DMS53 (cell line): Measurements from ENCODE around the gene EEIG1.

Experiments used
- DNase-seq: peaks from one replicate; lab custom pipeline; 2025; lab: John Stamatoyannopoulos, UW

Gene EEIG1

GRCh38 chr9:127974769-127975261, 6.0 kb downstream of the EEIG1 start:
- DNase-seq, result no peak

DNA sequence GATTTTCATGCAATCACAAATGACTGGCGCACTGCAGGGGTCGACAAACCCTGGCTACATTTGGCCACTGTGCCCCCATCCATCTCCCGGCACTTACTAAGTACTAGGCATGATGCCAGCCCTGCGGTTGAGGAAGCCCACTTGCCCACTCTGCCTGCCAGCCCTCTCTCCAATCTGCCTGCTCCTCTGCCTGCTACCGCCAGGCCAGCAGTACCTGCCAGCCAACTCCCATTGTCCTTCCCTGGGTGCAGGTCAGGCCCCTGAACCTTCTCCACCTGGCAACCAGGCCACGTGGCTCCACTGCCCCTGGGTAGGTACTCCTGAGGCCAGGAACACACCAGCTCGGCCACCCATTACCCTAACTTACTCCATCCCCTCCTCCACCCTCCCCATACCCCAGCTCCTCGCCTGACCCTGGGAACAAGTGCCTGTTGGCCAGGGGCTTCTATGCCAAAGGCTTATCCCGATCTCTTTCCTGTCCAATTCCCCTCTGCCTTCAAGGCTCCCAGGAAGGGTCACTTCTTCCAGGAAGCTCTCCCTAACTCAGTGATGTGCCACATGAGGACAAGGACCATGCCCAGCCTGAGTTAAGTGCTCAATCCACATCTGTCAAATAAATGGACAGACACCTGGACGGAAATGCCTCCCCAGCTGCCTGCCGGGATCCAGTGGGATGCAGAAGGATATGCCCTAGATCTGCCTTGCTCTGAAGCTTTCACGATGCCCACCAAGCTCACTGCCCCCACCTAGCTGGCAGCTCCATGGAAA, 6.6 kb downstream of the EEIG1 start:
- DNase-seq, result peak; percentile 63

DNA sequence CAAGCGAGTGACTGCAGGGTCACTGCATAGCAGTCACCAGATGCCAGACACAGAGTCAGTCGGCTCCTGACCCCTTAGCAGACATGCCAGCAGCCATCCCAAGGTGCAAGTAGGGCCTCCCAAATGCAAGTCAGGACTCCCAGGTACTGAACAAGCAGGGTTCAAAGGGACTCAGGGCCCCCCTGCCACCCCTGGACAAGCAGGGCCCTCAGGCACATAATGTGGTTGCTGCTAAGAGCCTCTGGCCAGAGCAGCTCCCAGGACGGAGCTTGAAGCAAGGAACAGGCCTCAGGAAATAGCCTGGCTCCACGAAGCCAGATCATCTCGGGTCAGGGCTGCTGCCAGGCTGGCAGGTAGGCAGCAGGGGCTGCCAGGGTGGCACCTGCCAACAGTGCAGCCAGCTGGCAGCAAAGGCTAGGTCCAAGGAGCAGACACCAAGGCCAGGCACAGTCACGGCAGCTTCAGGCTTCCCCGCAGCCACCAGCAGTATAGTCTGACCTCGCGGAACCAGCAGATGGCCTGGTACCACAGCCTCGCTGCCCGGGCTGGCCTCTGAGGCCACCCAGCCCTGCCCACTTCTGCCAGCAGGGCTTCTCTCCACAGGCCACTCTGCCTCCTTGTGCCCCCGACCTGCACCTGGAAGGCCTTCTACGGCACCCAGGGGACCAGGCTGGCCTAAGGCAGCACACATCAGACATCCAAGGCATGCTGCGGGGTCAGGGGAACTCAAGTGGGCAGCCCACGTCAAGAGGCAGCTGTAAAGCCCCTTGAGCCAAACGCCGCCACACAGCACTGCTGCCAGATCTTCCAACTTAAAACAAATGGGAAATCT, 7.4 kb downstream of the EEIG1 start:
- DNase-seq, result peak; percentile 68

- peak; percentile 66 for DNase-seq
These were observed 8.4 kb downstream of the EEIG1 start for GRCh38 chr9:127972236-127972871.

DNA sequence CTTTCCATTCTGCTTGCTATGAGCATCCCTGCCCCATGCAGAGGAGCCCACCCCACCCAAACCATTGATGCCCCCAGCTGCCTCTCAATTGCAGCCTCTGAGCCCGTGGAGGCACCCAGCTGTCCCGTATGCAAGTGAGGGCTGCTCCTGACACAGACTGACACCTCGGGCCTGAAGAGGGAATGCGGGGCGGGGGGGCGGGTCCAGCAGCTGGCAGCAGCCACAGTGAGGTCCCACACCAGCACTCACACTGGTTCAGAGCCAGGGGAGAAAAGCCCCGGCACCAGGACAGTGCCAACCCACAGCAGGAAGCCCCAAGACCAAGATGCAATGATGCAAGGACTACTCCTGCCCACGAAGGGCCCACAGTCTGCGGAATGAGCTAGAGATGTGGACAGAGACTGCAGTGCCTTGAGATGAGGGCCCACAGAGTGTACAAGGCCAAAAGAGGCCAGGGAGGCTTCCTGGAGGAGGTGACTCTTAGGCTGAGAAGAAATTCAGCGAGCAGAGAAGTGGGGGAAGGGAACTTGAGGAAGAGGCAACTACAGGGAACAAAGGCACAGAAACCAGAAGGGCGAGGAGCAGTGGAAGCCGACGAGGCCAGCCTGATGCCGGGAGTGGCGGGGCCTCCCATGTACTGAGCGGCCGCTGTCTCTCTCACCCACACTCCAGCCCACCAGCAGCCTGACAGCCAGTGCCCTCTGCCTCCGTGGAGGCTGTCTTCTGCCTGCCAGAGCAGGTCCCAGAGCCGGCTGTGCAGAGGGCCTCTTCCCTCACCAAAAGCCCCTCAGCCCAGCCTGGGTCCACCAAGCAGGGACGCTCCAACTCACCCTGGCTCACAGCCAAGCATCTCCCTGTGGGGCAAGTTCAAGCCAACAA, 9.2 kb downstream of the EEIG1 start:
- peak; percentile 72 for DNase-seq

GRCh38 chr9:127970401-127971313, 10.1 kb downstream of the EEIG1 start:
- peak; percentile 97 for DNase-seq

- DNase-seq, result no peak
These were observed 11.9 kb downstream of the EEIG1 start for GRCh38 chr9:127968700-127969383.

DNA sequence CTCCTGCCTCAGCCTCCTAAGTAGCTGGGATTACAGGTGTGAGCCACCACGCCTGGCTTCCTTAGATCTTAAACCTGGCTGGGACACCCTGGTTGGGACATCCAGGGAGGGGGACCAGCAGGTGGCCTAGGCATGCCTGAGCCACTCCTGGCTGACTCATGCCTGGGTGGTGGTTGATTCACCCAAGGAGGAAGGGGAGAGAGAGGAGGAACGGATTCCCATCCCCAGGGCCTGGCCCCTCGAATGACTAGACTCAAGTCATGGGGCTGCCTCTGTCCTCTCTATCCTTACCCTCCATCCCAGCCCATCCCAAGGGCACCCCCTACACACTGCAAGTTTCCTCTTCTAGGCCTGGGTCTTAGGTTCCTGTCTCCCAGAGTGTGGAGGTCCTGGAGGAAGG, 12.7 kb downstream of the EEIG1 start:
- peak; percentile 86 for DNase-seq

GRCh38 chr9:127967151-127967809, 13.5 kb downstream of the EEIG1 start:
- no peak for DNase-seq

DNA sequence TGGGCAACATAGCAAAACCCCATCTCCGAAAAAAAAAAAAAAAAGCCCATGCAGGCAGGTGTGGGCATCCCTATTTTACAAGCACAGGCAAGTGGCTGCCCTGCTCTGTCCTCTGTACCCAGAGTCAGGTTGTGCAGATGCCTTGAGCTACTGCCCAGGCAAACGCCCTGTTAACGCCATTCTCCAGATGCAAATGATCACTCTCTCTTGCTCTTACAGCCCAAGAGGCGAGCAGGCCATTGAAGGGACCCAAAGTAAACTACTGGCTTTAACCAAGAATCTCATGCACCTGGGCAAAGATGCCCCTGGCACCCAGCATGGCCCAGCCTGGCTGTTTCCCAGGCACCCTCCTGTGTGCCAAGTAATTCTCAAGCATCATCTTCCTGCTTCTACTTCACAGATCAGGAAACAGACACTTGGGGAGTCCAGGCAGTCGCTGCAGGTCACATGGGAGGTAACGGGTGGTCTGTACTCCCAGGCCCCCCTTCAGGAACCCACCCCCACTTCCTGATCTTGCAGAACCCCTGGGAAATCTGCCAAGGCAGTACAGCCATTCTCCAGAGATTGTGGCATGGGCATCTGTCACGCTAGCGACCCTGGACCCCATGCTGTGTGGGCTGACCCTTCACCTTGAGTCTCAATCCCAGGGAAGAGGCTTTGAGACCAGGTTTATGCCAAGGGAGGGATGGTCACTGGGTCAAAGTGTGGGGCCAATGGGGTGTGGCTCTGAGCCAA, 14.2 kb downstream of the EEIG1 start:
- peak; percentile 46 for DNase-seq

DNA sequence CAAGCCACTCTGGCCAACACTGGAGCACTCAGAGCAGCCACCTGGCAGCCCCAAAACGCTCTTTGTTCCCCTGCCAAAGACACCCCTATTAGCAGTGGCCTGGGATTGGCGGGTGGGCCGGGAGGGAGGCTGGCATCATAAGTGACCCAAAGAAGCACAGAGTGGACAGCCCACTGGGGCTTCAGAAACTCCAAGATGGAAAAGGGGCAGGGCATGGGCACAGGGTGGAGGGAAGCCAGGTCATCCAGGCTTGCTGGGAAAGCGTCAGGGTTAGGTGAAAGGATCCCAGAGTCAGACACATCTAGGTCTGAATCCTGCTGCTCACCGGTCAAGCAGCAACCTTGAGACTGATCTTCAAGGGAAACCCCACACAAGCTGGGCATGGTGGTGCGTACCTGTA, 14.8 kb downstream of the EEIG1 start:
- DNase-seq, result no peak

GRCh38 chr9:127963359-127964064, 17.3 kb downstream of the EEIG1 start:
- DNase-seq, result no peak

DNA sequence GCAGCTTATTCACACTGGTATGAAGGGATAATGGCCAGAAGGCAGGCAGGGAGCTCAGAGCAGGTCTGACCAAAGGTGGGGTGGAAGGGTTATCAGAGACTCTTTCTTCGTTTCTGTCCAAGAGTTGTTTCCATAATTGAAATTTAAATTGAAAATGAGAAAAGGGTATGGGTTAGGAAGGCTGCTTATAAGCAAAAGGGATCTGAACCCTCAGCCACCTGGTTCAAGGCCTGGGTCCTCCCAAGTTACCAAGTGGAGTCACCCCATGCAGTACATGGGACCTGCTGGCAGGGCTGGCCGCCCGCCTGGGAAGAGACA, 17.8 kb downstream of the EEIG1 start:
- DNase-seq, result no peak

- DNase-seq, result no peak
These were observed 18.5 kb downstream of the EEIG1 start for GRCh38 chr9:127962278-127962677.

GRCh38 chr9:127961613-127962155, 19.1 kb downstream of the EEIG1 start:
- no peak for DNase-seq

- DNase-seq, result no peak
These were observed 19.7 kb downstream of the EEIG1 start for GRCh38 chr9:127961155-127961490.

DNA sequence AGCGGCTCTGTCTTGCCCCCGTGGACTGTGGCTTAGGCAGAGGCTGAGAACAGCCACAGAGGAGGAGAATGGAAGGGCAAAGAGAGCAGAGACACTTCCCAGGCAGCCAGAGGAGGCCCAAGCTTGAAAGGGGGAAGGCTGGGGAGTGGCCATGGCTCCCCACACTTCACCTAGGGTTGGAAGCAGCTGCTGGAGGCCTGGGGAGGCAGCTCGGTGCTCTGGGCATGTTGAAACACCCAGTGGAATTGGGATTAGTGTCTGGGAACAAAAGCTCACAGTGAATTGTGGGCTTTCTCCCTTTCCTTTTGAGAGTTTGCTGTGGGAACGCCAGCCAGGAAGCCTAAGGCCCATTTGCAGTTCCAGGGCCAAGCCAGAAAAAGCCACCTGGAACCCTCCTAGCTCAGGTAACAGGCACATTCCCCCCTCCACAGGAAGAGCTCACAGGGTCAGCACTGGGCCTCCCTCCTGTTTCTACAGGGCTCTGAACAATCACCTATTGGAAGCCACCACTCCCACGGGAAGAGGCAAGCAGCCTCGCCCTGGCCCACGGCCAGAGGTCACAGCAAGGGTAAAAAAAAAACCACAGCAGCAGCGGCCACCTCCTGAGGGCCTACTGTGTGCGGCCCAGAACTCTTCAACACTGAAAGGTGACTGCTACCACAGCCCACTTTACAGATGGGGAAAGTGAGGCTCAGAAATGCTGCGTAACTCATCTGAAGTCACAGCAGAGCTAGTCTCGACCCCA, 20.2 kb downstream of the EEIG1 start:
- peak; percentile 50 for DNase-seq
